ENCODE measurements around the gene LARP4. TPM values are rescaled to one million over a fixed set of nuclear protein-coding genes. Genes with fewer than 3 reads are reported as not detected.
"Not testable (repeated sequence)": the region's sequence is repeated elsewhere in the genome, so short reads cannot be mapped to it uniquely, and the experiment has no call there.

The LARP4 gene
- total RNA-seq, 3 donors from 2014 or later (not counting 1 experiment from before 2014, with no cell fraction given), result 25.1 to 41.1 (median 35.3) TPM

- peak overlapping the region; percentile 19 to 46 for H3K27ac Mint-ChIP-seq
- no peak overlapping the region for H3K4me3 ChIP-seq (ENCODE audit: low read length)
- H3K36me3 Mint-ChIP-seq, result peaks cover 10% of the 10 kb centered on the region
- no peaks in the 10 kb centered on the region for H3K9me3 ChIP-seq (ENCODE audit: control insufficient read depth, insufficient read depth, low read length)
- H3K36me3 ChIP-seq (ENCODE audit: control insufficient read depth, insufficient read depth, low read length), result peaks cover 23% of the 10 kb centered on the region
- H3K9me3 Mint-ChIP-seq, result no peaks in the 10 kb centered on the region
- TF ChIP-seq CTCF (IDR thresholded peaks at IDR 0.05), result no peak
- H3K4me1 Mint-ChIP-seq, result peaks cover 21 to 22% of the 10 kb centered on the region in 2 donors
- H3K27me3 Mint-ChIP-seq (ENCODE audit: low read depth in 2 of 2), result no peaks in the 10 kb centered on the region
- H3K27ac ChIP-seq (ENCODE audit: low read length), result no peak overlapping the region
- WGBS (ENCODE audit: insufficient coverage), result 91% methylated on average over 4 of the region's 6 CpGs
- intact Hi-C loops (cut with micrococcal nuclease), result no loop called here
- H3K4me3 Mint-ChIP-seq, result no peak overlapping the region
- ATAC-seq, result no peak
- H3K4me1 ChIP-seq (ENCODE audit: control insufficient read depth, insufficient read depth, low read length), result no peaks in the 10 kb centered on the region
- no peak for DNase-seq
- no peaks in the 10 kb centered on the region for H3K27me3 ChIP-seq (ENCODE audit: control insufficient read depth, insufficient read depth, low read length)
Observed at GRCh38 chr12:50425589-50426258, 25.0 kb downstream of the LARP4 start.

GRCh38 chr12:50431656-50432055, 31.0 kb downstream of the LARP4 start:
- H3K9me3 Mint-ChIP-seq; H3K4me3 ChIP-seq (ENCODE audit: low read length); H3K9me3 ChIP-seq (ENCODE audit: control insufficient read depth, insufficient read depth, low read length); H3K4me3 Mint-ChIP-seq; H3K4me1 ChIP-seq (ENCODE audit: control insufficient read depth, insufficient read depth, low read length); H3K27me3 Mint-ChIP-seq (ENCODE audit: low read depth in 2 of 2); H3K27ac Mint-ChIP-seq; ATAC-seq; DNase-seq; intact Hi-C loops (cut with micrococcal nuclease); H3K4me1 Mint-ChIP-seq; H3K27me3 ChIP-seq (ENCODE audit: control insufficient read depth, insufficient read depth, low read length); H3K27ac ChIP-seq (ENCODE audit: low read length): not testable (repeated sequence)
- H3K36me3 Mint-ChIP-seq, result peaks cover 15% of the 10 kb centered on the region
- WGBS (ENCODE audit: insufficient coverage), result 83% methylated on average over 7 of the region's 8 CpGs
- peaks cover 53% of the 10 kb centered on the region for H3K36me3 ChIP-seq (ENCODE audit: control insufficient read depth, insufficient read depth, low read length)

GRCh38 chr12:50440288-50440687, 39.6 kb downstream of the LARP4 start:
- no peaks in the 10 kb centered on the region for H3K9me3 Mint-ChIP-seq
- H3K9me3 ChIP-seq (ENCODE audit: control insufficient read depth, insufficient read depth, low read length), result no peaks in the 10 kb centered on the region
- peaks cover 71% of the 10 kb centered on the region for H3K36me3 ChIP-seq (ENCODE audit: control insufficient read depth, insufficient read depth, low read length)
- intact Hi-C loops (cut with micrococcal nuclease), result no loop called here
- no peaks in the 10 kb centered on the region for H3K4me1 Mint-ChIP-seq
- ATAC-seq (no peak), DNase-seq (no peak)
- H3K27ac Mint-ChIP-seq, result no peak overlapping the region
- H3K27ac ChIP-seq (ENCODE audit: low read length), result no peak overlapping the region
- no peaks in the 10 kb centered on the region for H3K4me1 ChIP-seq (ENCODE audit: control insufficient read depth, insufficient read depth, low read length)
- no peaks in the 10 kb centered on the region for H3K27me3 ChIP-seq (ENCODE audit: control insufficient read depth, insufficient read depth, low read length)
- peaks cover 8% of the 10 kb centered on the region for H3K36me3 Mint-ChIP-seq
- H3K27me3 Mint-ChIP-seq (ENCODE audit: low read depth in 2 of 2), result no peaks in the 10 kb centered on the region
- no peak overlapping the region for H3K4me3 ChIP-seq (ENCODE audit: low read length)
- H3K4me3 Mint-ChIP-seq, result no peak overlapping the region
- TF ChIP-seq CTCF (IDR thresholded peaks at IDR 0.05), result no peak

- Mint-ChIP-seq H3K9me3 (no peaks in the 10 kb centered on the region), H3K4me1 (no peaks in the 10 kb centered on the region), H3K4me3 (no peak overlapping the region), H3K27me3 (ENCODE audit: low read depth in 2 of 2) (no peaks in the 10 kb centered on the region), H3K27ac (no peak overlapping the region), H3K36me3 (peaks cover 2% of the 10 kb centered on the region)
- TF ChIP-seq CTCF (IDR thresholded peaks at IDR 0.05), result no peak
- no peak overlapping the region for H3K4me3 ChIP-seq (ENCODE audit: low read length)
- DNase-seq (no peak), ATAC-seq (no peak)
- intact Hi-C loops (cut with micrococcal nuclease), result no loop called here
- no peaks in the 10 kb centered on the region for H3K27me3 ChIP-seq (ENCODE audit: control insufficient read depth, insufficient read depth, low read length)
- H3K4me1 ChIP-seq (ENCODE audit: control insufficient read depth, insufficient read depth, low read length), result no peaks in the 10 kb centered on the region
- H3K9me3 ChIP-seq (ENCODE audit: control insufficient read depth, insufficient read depth, low read length), result no peaks in the 10 kb centered on the region
- WGBS (ENCODE audit: insufficient coverage), result 98% methylated on average over 7 of the region's 7 CpGs
- H3K36me3 ChIP-seq (ENCODE audit: control insufficient read depth, insufficient read depth, low read length), result peaks cover 58% of the 10 kb centered on the region
- H3K27ac ChIP-seq (ENCODE audit: low read length), result no peak overlapping the region
Observed at GRCh38 chr12:50441763-50442162, 41.1 kb downstream of the LARP4 start.

Data from natural killer cell (primary cell).